HEK293 (cell line): Measurements from ENCODE around the gene SMYD2.

Experiments
- CTCF ChIA-PET: fragments of 350-600 bp; formaldehyde crosslinking; extraction: SDS; loops from one replicate; lab custom pipeline; 2021; ENCODE audit warnings: antibody characterized with exemption; lab: Yijun Ruan, JAX
- POLR2A ChIA-PET: fragments of 300-600 bp; formaldehyde crosslinking; extraction: SDS; loops from one replicate; lab custom pipeline; 2020; ENCODE audit warnings: antibody characterized with exemption, inconsistent platforms; lab: Yijun Ruan, JAX
- H3K27ac ChIP-seq: fragments of 200-500 bp; sonication (Bioruptor generic); 2 replicates; pipeline ENCODE4 v1.5.1; 2014; ENCODE audit warnings: low read depth, low read length, control low read depth, inconsistent platforms; ENCODE audit errors: extremely low read depth
- H3K36me3 ChIP-seq, 2 experiments: fragments of 200-500 bp in 1 of 2; sonication (Bioruptor generic) in 1 of 2; 1 replicate in 1 of 2; 2 replicates in 1 of 2; pipeline ENCODE4 v1.5.1; 2014 to 2017; ENCODE audit warnings: inconsistent platforms in 2 of 2, low read length in 2 of 2; ENCODE audit not compliant: control insufficient read depth in 2 of 2, insufficient read depth in 1 of 2
- H3K4me1 ChIP-seq: fragments of 200-500 bp; sonication (Bioruptor generic); 2 replicates; pipeline ENCODE4 v1.5.1; 2014; ENCODE audit warnings: mild to moderate bottlenecking, low read length, inconsistent platforms; ENCODE audit not compliant: control insufficient read depth, insufficient read depth
- H3K4me3 ChIP-seq: 2 replicates; pipeline ENCODE4 v1.5.1; 2011; ENCODE audit warnings: low read depth, mild to moderate bottlenecking, control low read depth, low read length, moderate library complexity
- H3K9me3 ChIP-seq: fragments of 200-500 bp; sonication (Bioruptor generic); 2 replicates; pipeline ENCODE4 v1.5.1; 2014; ENCODE audit warnings: low read depth, low read length, inconsistent platforms; ENCODE audit not compliant: control insufficient read depth, insufficient read depth
- INSM2 ChIP-seq: fragments of 450-650 bp; formaldehyde crosslinking; IDR thresholded peaks from 2 replicates; pipeline ENCODE4 v1.5.1; 2016; ENCODE audit warnings: missing biosample characterization, missing genetic modification characterization
- KLF9 ChIP-seq: fragments of 450-650 bp; formaldehyde crosslinking; IDR thresholded peaks from 2 replicates; pipeline ENCODE4 v1.5.1; 2016; ENCODE audit warnings: missing biosample characterization, missing genetic modification characterization, low read depth
- TRIM28 ChIP-seq: IDR thresholded peaks from 2 replicates; pipeline ENCODE4 v1.6.1; 2011; ENCODE audit warnings: low read length, control low read depth, borderline replicate concordance
- WT1 ChIP-seq: fragments of 450-650 bp; formaldehyde crosslinking; IDR thresholded peaks from 2 replicates; pipeline ENCODE4 v1.5.1; 2016; ENCODE audit warnings: missing biosample characterization, missing genetic modification characterization
- YY1 ChIP-seq: fragments of 450-650 bp; formaldehyde crosslinking; IDR thresholded peaks from 2 replicates; pipeline ENCODE4 v1.5.1; 2018; ENCODE audit warnings: missing biosample characterization, missing genetic modification characterization
- ZNF175 ChIP-seq: fragments of 450-650 bp; formaldehyde crosslinking; IDR thresholded peaks from 2 replicates; pipeline ENCODE4 v1.5.1; 2016; ENCODE audit warnings: missing biosample characterization, missing genetic modification characterization
- ZNF214 ChIP-seq: fragments of 450-650 bp; formaldehyde crosslinking; IDR thresholded peaks from 2 replicates; pipeline ENCODE4 v1.5.1; 2017; ENCODE audit warnings: missing biosample characterization, mild to moderate bottlenecking, missing genetic modification characterization, borderline replicate concordance
- ZNF24 ChIP-seq: fragments of 450-650 bp; formaldehyde crosslinking; IDR thresholded peaks from 2 replicates; pipeline ENCODE4 v1.5.1; 2016; ENCODE audit warnings: missing biosample characterization, missing genetic modification characterization
- ZNF335 ChIP-seq: fragments of 450-650 bp; formaldehyde crosslinking; conservative IDR thresholded peaks from 2 replicates; pipeline ENCODE4 v1.5.1; 2016; ENCODE audit warnings: missing biosample characterization, missing genetic modification characterization
- ZNF501 ChIP-seq: fragments of 450-650 bp; formaldehyde crosslinking; IDR thresholded peaks from 2 replicates; pipeline ENCODE4 v1.5.1; 2016; ENCODE audit warnings: missing biosample characterization, missing genetic modification characterization
- ZNF518A ChIP-seq: fragments of 450-650 bp; formaldehyde crosslinking; conservative IDR thresholded peaks from 2 replicates; pipeline ENCODE4 v1.5.1; 2016; ENCODE audit warnings: low read depth, missing biosample characterization, missing genetic modification characterization
- ZNF549 ChIP-seq: fragments of 450-650 bp; IDR thresholded peaks from 2 replicates; pipeline ENCODE4 v1.5.1; 2018; ENCODE audit warnings: missing biosample characterization, missing genetic modification characterization, mild to moderate bottlenecking, inconsistent platforms, moderate library complexity
- ZNF626 ChIP-seq: fragments of 450-650 bp; sonication (Bioruptor Pico); formaldehyde crosslinking; IDR thresholded peaks from 2 replicates; pipeline ENCODE4 v1.5.1; 2018; ENCODE audit warnings: missing biosample characterization, missing genetic modification characterization, inconsistent platforms
- ZNF768 ChIP-seq: fragments of 450-650 bp; formaldehyde crosslinking; IDR thresholded peaks from 2 replicates; pipeline ENCODE4 v1.5.1; 2018; ENCODE audit warnings: missing biosample characterization, mild to moderate bottlenecking, missing genetic modification characterization
- ZSCAN5A ChIP-seq: fragments of 450-650 bp; formaldehyde crosslinking; IDR thresholded peaks from 2 replicates; pipeline ENCODE4 v1.5.1; 2016; ENCODE audit warnings: missing biosample characterization, missing genetic modification characterization

SMYD2 gene

GRCh38 chr1:214377886-214378285 lies 96.9 kb downstream of the SMYD2 start:
- TF ChIP-seq ZNF175 (tag by site-specific recombination): no peak
- no peak for TF ChIP-seq ZNF501 (tag by site-specific recombination)
- TF ChIP-seq WT1 (tag by site-specific recombination): no peak
- TF ChIP-seq ZNF335 (tag by site-specific recombination): no peak
- TF ChIP-seq INSM2 (tag by site-specific recombination): no peak
- TF ChIP-seq ZNF518A (tag by site-specific recombination): no peak
- TF ChIP-seq ZNF768 (tag by site-specific recombination): no peak
- no peak for TF ChIP-seq ZSCAN5A (tag by site-specific recombination)
- POLR2A ChIA-PET: no interaction called here

GRCh38 chr1:214378492-214378891 lies 97.5 kb downstream of the SMYD2 start:
- TF ChIP-seq TRIM28 (no peak), ZNF626 (tag by site-specific recombination) (no peak), YY1 (tag by site-specific recombination) (no peak), KLF9 (no peak), ZNF214 (no peak), ZNF549 (tag by site-specific recombination) (no peak), ZNF24 (tag by site-specific recombination) (no peak)
- CTCF ChIA-PET: no interaction called here

More at GRCh38 chr1:214377886-214378285, 96.9 kb downstream of the SMYD2 start:
- H3K9me3 ChIP-seq: no peaks in the 10 kb centered on the region
- peaks cover 4 to 15% of the 10 kb centered on the region in 2 experiments; a peak in 2 of 3 replicates for H3K36me3 ChIP-seq
- no peaks in the 10 kb centered on the region; the same call in 1 of the 2 replicates for H3K4me1 ChIP-seq
- H3K4me3 ChIP-seq: no peak overlapping the region
- CTCF ChIA-PET: interaction anchor here (1.0 kb wide), 1 partner anchor 45 kb away, joined by 3 read pairs; no protein-coding TSS in a partner anchor
- H3K27ac ChIP-seq: no peak overlapping the region

More at GRCh38 chr1:214378492-214378891, 97.5 kb downstream of the SMYD2 start:
- Histone ChIP-seq H3K36me3 (peaks cover 4 to 21% of the 10 kb centered on the region in 2 experiments; a peak in 2 of 3 replicates), H3K27ac (no peak overlapping the region), H3K9me3 (no peaks in the 10 kb centered on the region), H3K4me3 (no peak overlapping the region), H3K4me1 (no peaks in the 10 kb centered on the region; the same call in 1 of the 2 replicates)
- POLR2A ChIA-PET: no interaction called here
